Stimulated activated CD4-positive, alpha-beta T cell treated with anti-CD3 and anti-CD28 coated beads, Interleukin-12 subunit alpha, Interleukin-12 subunit beta, amount 100 ng/mL, for 48 hours (primary cell): ENCODE measurements around the gene SEC24D.

Experiments
- DNase-seq, 3 donors: peaks; one replicate each; pipeline ENCODE4 v3.0.0-alpha.2; 2020; ENCODE audit warnings: low read depth in 2 of 3, low spot score in 1 of 3

Gene SEC24D

GRCh38 chr4:118753685-118754084 is 82.2 kb downstream of the SEC24D start:
- DNase-seq, result no peak

DNA sequence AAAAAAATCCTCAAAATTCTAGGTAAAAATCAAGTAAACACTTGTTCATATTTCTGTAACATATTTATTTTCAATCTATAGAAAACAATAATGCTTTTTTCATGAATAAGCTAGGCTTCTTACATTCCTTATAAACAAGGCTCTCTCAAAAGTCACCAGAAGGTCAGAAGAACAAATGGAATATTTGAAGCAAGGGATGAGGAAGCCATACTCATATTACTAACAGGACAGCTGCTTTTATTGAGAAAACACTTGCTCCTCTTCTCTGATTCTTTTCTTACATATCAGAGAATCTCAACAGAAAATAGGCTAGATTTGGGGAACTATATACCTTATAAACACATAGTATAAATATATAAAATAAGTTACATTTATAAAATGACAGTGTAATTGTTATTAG is 82.8 kb downstream of the SEC24D start:
- no peak for DNase-seq

DNA sequence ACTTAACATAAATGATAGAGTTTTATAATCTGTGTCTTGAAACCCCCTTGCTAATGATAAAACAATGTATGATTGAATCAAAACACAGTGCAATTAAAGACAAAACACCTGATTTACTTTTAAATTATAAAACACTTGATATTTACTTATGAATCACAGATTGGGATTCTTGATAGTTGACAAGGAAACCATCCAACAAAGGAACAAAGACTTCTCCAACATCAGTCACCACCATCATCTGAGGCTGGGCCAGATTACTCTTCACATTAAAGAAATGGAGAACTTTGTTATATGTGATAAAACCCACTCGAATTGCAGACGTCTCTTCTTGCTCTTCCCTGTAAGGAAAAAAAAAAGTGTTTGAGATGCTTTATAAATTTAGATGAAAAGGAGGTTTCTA is 83.4 kb downstream of the SEC24D start:
- DNase-seq, result no peak

DNA sequence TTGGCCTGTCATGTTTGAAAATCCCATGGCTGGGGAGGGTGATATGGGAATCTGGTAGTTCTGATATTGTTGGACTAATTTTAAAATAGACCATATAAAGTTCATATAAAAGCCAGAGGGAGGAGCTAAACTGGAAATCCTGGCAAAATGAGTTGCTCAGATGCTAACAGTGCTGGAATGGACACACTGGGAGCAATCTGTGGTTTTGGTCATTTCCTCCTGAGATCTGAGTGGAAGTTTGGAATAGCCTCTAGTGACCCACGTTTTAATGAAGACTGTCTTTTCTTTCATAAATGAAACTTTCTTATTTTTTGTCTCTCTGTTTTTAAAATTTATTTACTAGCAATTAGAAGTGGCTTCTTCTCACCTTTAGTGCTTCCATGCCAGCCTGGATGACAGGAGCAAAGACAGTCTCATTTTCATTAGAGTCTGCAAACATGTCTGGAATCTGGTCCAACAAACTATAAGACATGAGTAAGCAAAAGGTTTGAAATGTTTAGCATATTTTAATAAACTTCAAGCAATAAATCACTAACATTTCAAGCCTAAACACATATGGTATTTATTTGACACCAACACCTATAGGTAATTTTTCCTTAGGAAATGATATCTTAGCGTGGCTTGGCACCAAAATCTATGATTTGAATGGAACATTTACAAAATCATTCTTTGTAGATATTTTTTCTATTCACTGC is 84.2 kb downstream of the SEC24D start:
- DNase-seq, result no peak

DNA sequence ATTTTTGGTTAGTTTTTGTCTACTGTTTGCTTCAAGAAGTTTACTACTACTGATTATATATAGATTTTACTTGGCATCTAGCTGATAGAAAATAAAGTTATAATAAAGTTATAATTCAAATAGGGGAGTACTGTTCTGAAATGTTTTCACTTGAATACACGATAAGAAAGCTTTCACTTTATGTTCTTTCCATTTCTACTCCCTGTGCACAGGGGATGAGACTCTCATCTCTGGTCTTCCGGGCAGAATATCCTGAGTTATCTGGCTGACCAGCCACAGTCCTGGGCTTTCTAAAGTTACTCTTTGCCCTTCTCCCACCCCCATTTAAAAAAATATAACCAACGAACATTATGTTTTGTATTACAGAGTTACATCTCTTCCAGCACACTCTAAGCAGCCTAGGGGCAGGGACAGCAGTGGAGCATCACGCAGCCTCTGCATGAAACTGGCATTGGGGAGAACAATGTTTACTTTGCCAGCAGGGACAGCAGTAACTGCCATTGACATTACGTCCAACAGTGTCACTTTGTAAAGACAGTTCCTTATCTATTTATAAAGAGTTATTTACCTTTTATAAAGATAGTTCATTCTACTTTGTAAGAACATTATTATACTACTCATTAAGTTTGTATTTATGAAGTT is 86.5 kb downstream of the SEC24D start:
- DNase-seq, result no peak

GRCh38 chr4:118746251-118746919 is 89.5 kb downstream of the SEC24D start:
- DNase-seq, result no peak

GRCh38 chr4:118745357-118745756 is 90.6 kb downstream of the SEC24D start:
- no peak for DNase-seq

- DNase-seq, result no peak
Measured at GRCh38 chr4:118743867-118744266, 92.1 kb downstream of the SEC24D start.

- DNase-seq, result no peak
Measured at GRCh38 chr4:118742050-118742449, 93.9 kb downstream of the SEC24D start.

GRCh38 chr4:118741301-118741855 is 94.5 kb downstream of the SEC24D start:
- no peak for DNase-seq

- no peak for DNase-seq
Measured at GRCh38 chr4:118740869-118741268, 95.1 kb downstream of the SEC24D start.

DNA sequence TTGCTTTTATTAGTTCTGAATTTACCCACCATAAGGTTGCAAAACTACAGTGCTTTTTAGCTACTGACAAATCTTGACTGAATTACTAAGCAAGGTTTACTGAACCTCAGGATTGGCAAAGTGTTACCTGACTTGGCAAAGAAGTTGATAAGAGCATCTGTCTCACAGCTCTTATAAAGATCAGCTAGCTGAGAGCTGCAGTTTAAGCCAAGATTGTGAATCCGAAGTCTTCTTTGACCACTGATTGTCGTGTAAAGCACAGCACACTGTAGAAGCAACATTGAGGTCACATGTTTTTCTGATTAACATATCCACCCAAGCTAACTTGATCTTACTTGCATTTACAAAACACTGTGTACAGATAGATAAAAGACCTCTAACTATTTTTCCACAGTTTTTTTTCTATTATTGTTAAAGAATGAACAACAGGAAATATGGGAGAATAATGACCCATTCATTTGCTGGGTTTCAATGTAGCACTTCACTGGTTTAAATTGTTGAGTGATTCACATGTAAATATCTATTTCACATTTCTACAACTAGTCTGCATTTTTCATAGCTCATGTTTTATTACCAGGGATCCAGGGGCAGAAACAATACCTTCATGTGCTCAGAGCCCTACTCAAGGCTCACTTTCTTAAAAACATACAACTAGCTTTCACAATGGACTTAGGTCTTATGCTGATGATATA is 96.8 kb downstream of the SEC24D start:
- DNase-seq, result no peak

- DNase-seq, result no peak
Measured at GRCh38 chr4:118738090-118738489, 97.8 kb downstream of the SEC24D start.

- DNase-seq, result no peak
Measured at GRCh38 chr4:118736900-118737299, 99.0 kb downstream of the SEC24D start.

DNA sequence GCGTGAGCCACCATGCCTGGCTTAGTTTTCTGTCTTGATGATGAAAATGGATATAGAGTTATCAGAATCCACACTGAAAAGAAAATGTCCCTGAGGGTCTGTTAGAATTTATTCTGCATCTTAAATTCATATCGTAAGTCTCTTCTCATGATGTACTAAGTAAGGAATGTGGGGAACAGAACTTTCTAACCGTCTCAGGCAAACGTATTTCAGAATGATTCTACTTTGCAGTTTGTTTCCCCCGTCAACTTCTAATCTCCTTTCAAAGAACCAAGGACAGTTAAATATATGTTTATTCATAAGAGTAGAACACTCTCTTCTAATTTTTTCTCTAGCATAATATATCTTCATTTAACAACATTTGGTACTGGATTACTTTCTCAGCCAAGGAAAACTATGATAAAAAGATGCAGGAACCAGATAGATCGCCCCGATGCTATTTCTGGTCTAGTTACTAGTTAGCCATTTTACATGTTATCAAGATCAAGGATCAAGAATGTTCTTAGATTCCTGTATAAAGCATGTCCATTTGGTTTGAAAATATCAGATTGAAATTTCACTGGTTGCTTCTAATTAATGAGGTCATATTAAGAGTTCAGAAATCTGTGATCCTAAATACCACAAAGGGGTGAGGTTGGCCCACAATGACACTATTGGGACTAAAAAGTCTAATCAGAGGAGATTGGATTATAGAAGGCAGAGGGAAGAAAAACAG is 101.3 kb downstream of the SEC24D start:
- no peak for DNase-seq

DNA sequence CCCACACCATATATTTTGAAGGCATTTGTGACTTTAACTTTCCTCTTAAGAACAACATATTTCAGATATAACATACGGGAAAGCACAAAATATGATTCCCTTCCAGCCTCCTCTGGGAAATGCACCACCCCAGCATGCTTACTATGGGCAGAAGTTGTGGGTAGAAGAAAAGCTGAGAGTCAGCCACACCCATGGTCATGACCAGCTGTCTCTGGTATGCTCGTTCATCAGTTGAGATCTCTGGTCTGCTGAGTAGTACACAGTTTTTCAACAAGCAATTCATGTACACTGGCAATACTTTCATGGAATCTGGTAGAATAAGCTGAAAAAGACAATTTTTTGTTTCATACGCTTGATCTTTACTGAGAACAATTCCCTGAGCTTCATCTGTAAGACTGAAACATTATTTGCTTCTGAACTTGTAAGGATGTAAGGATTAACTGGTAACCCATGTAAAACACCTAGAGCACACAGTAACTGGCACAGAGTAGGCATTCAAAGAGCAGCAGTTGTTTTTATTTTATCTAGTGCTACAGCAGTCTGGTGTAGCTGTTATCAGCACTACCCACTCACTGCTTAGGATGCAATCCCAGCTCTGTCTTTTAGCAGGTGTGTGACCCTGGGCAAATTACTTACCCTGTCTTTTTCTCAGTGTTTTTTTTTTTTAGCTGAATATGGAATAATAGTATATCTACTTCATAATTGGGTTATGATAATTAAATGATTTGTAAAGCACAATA is 103.2 kb downstream of the SEC24D start:
- no peak for DNase-seq

DNA sequence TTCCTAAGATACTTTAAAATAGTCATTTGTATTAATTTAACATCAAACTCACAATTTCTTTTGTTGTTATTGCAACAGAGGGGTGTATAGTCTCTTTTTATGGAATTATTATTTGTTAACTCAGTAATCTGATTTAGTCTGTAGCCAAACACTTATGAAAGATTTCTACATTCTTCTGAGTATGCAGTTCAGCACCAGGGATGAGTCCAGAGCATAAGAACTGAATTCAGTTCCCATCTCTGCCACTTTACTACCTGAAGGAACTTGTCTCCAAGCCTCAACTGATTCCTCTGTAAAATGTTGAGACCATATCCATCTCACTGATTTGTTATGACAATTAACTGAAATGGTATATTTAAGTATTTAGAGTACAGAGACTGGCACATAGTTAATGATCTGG is 105.2 kb downstream of the SEC24D start:
- DNase-seq, result no peak

- no peak for DNase-seq
Measured at GRCh38 chr4:118729287-118730286, 106.3 kb downstream of the SEC24D start.

DNA sequence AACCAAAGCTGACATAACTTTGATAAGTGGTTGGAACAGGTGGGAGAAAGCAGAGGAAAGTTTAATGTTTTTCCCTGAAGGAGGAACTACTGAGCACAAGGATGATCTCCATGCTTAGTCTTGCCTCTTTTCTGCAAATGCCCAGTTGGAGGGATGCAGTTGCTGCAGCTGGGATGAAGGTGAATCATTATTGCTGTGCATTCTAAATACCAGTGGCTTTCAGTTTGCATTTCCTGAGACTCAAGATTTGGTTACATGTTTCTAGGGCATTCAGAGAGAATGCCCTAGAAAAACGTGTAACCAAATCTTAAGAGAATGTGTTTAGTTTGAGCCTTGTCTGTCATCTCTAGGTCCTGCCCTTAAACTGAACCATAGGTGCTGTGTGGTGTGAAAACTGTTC is 108.6 kb downstream of the SEC24D start:
- DNase-seq, result no peak
